TTC549 (cell line): ENCODE measurements around the gene ANKRD9.

ENCODE experiments used
- FAIRE-seq: peaks from 2 replicates; lab custom pipeline; 2012; peaks lifted over from hg19 to GRCh38; lab: Jason Lieb, UNC

Gene ANKRD9

DNA sequence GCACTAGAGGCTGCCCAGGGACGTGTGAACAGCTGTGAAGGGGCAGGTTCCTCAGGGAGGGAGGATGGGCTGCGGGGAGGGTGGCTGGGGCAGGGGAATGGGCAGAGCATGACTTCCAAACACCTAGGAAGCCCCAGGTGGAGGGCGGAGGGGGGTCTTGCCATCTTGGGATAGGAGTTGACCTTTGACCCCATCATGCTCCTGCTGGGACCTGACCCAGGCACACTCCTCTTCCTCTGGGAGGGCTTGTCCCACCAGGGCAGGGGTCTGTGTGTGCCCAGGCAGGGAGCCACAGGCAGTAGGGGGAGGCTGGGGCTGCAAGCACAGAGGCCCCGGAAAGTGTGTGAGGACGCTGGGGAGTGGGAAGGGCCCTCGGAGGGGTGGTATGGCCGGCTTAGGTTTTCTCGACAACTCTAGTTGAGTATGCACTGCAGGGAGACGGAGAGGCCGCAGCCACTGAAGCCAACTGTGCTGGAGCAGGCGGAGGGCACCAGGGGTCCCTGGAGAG is 3.3 kb upstream of the ANKRD9 start:
- no peak for FAIRE-seq

DNA sequence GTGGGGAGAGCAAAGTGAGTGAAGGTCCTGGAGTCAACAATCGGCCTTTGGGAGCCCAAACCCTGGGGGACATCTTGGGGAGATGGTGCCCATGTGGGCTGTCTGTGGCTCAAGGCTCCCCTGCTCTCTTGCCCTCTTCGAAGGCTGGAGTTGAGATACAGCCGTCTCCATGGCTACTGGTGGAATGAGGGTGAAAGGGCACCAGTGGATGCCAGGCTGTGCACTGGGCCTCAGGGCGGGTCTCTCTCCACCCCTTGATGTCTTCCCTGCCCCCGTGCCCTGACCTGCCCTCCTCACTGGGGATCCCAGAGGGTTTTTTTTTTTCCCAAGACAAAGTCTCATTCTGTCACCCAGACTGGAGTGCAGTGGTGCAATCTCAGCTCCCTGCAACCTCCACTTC is 2.0 kb upstream of the ANKRD9 start:
- FAIRE-seq: no peak

DNA sequence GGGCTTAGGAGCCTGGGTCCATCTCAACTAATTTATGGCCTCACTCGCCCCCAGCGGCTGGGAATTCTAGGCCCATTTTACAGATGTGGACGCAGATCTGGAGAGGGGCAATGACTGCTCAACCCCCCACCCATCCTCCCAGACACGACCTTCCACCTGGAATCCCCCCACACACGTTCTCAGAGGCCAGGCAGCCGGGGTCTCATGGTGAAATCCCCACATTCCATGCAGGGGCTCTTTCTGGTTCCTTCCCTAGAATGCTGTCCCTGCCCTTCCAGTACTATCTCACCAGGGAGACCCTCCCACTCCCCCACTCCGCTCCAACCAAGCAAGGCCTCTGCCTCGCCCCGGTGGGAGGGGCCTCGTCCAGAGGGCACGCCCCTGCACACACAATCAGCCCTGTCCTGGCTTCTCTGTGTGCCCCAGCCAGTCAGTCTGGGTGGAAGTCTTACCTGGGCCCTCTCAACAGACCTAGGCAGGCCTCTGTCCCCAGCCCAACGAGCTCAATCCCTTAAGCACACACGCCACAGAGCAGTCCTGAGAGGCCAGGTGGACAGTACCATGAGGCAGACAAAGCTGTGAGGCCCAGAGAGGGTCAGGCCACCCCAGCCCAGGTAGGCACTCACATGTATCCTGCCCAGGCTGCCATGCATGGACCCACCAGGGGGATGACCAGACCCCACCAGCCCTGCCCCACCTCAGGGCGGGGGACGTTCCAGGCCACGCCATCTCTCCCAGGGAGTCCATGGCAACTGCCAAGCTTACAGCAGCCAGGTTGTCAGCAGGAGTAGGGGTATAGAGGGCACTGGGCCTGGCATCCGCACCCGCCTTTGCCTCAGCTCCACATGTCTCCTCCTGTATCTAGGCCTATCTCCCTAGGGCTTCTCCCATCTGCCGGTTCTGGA is 1.3 kb upstream of the ANKRD9 start:
- no peak for FAIRE-seq

DNA sequence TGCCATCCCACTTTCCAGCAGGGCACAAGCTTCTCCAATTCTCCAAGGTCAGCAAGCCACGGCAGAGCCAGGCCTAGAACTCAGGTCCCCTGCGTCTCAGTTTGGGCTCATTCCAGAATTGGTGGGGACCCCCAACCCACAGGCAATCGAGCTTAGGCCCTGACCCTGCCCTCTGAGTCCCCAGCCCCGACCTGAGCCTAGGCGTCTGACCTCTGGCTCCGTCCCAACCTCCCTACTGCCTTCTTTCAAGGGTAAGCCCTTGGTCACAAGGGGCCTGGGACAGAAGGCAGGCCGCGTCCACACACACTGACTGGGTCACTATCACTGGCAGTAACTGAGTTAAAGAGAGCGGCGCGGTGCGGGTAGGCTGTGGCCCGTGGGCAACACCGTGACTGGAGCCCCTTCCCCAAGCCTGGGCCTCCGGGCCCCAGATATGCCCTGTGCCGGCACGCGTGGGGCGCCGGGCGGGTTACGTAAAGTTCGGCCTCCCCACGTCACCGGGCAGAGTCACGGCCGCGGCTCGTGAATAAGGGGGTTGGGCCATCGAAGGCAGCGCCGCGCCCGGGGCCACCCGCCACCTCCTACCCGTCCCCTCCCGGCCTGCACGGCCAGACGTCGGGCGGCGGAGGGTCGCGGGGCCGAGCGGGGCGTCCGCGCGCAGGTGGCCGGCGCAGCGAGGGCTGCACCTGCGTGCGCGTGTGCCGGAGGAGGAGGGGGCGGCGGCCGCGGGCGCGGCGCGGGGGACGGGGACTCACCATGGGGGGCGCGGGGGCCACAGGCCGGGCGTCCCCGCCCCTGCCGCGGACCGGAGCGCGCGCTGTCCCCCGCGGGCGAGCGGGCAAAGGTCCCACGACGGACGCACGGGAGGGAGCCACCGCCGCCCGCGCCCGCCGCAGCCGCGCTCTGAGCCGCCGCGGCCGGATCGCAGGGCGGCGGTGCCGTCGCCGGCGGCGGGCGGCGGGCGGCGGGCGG is 516 bp downstream of the ANKRD9 start:
- FAIRE-seq: no peak

DNA sequence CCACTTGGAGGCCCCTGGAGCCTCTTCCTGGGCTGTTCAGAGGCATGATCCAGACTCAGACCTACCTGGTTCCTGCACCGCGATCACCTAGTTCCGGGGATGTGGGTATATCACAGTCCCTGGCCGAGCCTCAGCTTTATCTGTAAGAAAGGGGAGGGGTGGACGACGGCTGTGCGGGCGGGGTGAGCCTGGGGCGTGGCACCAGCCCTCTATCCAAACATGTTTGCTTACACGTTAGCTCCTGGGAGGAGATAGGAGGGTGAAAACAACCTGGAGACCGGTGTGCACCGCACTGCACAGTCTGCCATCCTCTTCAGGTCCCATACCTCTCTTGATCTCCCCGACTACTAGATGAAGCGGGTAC is 1.2 kb downstream of the ANKRD9 start:
- FAIRE-seq: no peak

DNA sequence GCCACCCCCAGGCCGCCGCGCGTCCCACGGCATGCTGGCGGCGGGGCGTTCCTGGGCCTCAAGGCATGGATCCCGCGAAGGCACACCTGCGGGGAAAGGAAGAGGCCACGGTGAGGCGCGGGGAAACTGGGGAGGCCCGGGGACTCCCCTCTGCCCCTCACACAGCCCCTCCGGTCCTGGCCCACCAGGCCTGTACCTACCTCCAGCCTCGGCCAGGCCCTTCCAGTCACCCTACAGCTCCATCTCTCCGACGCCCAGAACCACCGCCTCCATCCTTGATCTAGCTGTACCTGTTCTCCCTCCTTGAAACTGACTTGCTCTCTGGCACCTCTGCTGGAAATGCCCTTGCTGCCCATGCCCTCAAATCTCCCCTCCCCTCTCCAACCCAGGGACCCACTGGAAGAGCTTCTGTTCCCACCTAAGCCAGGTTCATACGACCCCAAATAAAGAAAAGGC is 1.7 kb downstream of the ANKRD9 start:
- no peak for FAIRE-seq

DNA sequence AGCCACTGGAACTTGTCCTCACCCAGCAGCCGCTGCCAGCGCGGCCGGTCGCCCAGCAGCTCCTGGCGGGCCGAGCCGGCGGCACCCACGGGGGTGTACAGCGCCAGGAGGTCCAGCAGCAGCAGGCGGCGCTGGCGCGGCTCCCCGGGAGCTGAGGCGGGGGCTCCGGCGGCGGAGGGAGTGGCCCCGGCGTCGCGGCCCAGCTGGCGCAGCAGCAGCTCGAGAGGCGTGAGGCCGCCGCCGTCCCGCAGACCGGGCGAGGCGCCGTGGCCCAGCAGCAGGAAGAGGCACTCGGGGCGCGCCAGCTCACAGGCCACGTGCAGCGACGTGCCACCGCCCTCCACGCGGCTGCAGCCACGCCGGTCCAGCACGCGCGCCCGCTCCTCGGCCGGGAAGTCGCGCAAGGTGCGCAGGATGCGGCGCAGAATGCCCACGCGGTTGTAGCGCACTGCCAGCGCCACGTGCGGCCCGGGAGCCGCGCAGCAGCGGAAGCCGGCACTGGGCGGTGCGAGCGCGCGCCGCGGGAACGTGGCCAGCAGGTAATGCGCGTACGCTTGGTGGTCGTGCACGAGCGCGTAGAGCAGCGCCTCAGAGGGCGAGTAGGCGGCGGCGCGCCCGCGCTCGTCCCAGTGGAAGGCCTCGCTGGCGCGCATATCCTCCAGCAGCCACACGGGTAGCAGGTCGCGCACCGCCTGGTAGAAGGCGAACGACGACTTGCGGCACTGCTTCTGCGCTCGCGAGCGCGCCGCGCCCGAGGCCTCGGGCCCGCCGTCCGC is 2.3 kb downstream of the ANKRD9 start:
- FAIRE-seq: no peak

DNA sequence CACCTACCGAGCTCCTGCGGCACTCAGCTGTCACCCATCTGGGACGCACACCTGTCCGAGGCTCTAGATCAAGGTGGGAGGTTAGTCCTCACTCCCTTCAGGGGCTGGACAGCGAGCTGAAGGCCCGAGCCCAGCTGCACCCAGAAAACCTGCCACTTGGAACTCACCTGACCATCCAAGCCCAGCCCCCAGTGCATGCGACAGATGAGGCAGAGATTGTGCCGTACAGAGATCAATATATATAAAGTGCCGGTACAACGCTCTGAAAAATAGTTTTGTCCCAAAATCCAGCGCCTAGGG is 3.0 kb downstream of the ANKRD9 start:
- FAIRE-seq: no peak

DNA sequence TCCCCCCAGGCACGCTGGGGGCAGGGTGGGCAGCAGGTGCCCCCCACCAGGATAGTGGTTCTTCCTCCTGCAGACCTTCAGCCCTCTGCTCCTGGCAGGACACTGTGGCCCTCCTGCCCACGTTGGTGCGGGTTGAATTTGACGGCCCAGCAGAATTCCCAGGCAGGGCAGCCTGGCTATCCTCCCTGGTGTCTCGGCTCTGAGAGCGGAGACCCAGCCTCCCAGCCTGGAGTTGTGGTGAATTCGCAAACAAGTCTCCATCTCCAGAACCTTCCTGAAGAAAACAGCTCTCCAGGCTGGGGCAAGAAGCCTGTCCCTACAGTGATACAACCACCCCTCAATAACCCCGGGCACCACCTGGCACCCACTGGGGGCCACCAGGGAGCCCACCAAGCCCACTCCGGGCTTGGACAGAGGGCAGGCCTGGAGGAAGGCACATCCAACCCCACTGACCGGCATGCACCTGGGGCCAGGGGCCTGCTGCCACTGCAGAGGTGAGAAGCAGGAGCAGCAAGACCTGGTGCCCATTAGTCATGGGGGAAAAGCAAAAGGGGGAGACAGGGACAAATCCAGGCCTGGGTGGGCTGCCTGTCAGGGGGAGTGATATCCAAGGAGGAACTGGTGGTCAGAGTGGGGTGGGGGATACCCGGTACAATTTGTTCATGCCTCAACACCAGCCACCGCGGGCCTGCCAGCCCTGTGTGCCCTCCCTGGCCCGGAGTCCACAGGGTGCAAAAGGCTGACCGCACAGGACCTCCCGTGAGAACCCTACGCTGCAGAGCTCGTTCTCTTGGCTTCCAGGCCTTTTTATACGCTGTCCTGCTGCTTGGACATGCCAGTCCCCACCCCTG is 3.6 kb downstream of the ANKRD9 start:
- FAIRE-seq: no peak

DNA sequence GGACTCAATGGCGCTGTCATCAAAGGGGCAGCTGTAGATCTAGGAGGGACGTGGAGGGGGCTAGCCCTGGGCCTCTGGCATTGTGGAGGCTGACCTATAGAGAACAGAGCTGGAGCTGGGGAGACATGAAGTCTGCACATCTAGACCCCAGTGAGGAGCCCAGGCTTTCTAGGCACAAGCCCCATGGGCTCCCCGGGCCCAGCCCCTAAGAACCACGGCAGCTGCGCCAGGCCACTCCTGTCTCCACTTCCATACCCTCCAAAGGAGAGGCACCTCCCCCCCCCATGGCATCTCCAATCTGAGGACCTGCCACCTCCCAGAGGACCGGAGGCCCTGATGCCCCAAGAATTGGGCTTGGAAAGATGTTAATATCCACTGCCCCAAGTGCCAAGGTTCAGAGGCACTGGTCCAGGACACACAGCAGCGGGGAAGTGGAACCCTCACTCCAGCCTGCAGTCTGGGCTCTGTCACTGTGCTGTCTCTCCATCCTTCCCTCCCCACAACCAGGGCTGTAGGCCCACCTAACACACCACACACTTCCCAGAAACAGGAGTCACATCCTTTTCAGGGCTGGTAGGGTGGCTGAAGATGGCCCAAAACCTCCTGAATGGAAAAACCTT is 4.5 kb downstream of the ANKRD9 start:
- no peak for FAIRE-seq

DNA sequence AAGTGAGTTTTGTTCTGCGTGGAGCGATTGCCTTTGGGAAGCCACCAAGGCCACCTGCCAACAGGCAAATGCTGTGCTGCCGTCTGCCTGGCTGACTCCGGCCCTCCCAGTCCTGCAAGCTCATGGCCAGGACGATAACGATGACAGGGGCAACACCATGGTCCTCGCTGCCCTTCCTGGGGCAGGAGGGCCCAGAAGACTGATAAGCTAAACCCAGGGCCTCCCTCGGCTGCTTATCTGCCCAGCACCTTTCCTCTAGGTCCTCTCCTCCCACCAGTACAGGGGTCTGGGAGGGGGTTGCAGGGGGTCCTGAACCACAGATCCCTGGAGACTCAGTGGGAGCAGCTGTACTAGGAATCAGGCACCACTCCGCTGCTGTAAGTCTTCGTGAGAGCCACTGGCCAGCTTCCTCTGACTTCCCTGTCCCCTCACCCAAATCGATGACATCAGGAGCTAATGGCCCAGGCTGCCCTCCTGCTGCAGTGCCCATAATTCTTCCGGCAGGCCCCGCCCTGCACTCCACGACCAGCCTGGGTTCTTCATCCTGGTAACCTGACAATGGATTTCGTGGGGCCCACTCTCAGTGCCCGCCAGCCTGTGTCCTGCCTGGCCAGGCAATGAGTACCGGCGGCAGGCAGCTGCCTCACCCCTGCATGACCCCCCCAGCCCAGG is 5.1 kb downstream of the ANKRD9 start:
- FAIRE-seq: no peak

DNA sequence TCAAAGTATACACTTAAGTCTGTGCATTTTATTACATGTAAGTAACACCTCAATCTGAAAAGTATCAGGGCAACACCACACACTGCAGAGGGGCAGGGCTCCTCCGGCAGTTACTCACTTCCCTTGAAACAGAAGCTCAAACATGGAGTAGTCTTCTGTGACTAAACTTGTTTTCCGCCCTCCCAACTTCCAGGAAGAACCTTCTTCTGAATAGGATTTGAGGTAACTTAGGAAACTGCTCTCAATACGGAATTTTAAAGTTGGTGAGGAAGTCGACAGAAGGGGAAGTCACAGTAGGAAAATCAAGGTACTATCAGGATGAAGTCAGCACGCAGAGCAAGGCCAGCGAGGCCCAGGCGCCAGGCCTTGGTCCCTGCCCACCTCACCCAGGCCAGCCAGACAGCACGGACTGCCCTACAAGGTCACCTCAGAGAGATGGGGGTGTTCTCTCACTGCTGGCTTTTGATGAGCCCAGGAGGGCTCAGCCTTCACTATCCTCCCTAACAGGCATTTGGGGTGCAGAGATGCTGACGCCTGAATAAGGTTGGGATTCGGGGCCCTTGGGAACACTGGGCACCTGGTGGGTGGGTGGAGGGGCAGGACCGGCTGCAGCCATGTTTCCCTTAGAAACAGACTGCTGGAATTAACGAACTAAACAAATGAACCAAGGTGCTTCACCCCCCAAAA is 5.8 kb downstream of the ANKRD9 start:
- no peak for FAIRE-seq

DNA sequence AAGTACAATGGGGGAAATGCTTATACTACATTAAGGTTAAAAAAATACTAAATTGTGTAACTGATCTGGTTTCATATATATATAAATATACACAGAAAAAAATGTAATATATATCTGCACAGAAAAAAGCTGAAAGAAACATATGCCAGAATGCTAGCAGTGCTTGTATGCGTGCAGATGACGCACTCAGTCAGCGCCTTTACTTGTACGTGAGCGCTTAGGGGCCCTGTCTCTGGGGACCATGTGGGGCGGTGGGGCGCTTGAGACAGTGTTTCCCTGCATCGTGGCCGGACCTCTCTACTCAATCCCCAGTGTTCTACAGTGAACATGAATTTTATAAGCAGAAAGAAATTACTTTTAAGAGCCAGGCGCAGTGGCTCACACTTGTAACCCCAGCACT is 7.0 kb downstream of the ANKRD9 start:
- FAIRE-seq: no peak

DNA sequence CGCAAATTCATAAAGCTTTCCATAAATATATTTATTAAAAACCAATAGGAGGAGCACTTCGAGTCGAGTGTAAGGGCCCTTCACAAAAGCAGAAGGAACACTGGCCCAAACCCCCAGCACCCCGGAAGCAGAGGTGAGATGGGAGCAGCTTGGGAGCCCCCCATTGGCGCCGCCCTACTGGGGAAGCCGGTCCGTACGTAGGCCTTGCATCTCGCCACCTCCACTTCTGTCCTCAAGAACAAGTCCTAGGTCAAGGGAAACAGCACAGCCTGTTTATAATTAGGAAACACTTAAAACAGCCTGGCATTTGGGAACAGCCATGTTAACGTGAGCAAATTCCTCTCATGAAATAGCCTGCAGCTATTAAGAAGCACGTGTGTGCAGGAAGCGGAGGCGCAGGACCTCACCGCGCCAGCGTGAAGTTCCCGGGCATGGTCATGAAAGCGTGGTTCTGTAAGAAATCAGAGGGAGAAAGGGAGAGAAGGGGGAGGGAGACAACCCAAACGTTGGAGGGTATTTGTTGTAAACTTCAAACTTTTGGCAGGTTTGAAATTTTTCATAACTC is 7.7 kb downstream of the ANKRD9 start:
- no peak for FAIRE-seq

DNA sequence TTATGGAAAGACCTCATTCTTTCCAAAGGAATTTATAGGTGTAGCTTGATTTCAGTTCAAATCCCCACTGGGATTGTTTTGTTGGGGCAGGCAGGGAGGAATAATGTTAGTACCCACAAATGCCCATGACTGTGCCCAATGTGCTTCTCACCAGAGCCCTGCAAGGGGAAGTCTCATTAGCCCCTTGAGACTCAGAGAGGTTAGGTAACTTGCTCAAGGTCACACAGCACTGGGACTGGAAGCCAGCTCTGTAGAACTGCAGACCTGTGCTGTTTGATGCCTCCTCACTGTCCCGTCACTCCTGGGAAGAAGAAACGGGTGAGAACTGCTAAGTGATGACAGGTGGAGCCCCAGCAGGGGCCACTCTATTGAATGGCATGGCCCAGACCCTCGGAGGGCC is 8.9 kb downstream of the ANKRD9 start:
- FAIRE-seq: no peak

DNA sequence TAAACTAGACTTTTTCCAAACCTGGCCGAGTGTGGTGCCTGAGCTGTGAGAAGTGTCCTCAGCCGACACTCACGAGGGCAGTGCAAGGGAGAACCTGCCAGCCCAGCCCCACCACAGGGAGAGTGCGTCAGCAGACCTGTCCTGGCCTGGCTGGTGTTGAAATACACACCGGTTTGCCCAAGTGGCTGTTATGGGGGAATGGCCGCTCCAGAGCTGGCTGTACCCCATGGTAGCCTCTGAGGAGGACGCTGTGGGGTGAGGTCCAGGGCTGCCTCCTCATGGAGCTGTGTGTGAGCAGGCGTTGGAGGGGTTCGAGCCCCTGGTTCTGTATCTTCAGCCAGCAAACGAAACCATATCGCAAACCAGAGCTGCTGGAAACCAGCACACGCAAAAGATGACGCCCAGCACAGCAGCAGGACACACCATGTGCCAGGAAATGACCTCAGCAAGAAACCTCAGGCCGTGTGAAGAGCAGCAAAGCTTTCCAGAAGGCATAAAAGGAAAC is 9.4 kb downstream of the ANKRD9 start:
- no peak for FAIRE-seq

DNA sequence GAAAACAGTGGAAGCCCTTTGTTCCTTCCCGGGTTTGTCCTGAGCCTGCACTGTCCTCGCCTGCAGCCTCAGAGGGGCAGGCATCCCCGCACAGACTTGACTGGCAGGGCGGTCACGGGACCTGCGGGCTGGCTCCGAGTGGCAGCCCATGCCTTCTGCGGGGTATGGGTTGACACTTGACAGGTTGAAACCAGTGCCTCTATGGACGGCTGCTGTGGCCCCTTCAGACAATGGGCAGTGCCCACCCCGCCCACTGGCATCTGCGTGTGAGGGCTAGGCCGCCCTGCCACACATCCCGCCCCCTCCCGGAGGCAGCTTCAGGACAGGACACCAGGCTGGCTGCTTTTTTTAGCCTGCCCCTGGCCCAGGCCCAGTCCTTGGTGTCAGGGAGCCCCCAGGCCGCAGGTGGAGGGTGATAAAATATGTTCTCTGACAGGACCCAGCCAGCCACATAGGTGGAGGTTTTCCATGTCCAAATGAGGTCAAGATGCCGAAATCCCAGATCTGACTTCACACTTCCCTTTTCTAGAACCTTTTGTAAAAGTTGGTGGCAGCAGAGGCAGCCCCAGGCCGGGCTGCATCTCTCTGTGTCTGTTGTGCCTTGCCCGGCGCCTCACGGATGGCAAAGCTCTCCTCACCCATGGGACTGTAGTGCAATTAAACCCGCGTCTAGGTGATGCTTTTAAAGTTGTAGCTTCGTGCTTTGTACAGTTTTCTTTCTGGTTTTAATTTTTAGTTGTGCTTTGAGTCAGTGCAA is 10.0 kb downstream of the ANKRD9 start:
- FAIRE-seq: no peak

DNA sequence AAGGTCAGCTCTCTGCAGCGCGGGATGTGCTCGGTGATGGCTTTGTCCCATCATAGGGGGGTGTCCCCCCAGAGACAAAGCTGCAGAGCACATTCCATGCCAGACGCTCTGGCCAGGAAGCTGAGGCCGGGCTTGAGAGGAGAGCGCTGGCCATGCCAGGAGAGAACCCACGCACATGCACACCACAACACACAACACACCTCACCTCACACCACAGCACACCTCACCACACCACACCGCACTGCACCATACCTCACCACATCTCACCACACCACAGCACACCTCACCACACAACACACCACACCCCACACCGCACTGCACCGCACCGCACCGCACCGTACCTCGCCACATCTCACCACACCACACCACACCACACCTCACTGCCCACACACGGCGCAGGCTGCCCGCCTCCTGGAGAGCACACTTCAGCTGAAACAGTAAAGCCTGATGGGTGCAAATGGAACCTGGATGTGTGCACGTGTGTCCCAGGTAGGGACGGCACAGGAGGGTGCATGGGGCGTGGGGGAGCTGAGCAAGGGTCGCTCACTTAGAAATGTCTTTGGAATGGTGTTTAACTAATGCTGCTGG is 10.8 kb downstream of the ANKRD9 start:
- FAIRE-seq: no peak
